HG02678 (cell line): Measurements from ENCODE around the gene PODNL1.

Source experiments
- ATAC-seq: cut with Tn5 transposase; IDR thresholded peaks from one replicate; pipeline ENCODE4 v1.9.1; 2021; ENCODE audit warnings: mild to moderate bottlenecking, moderate library complexity; ENCODE audit not compliant: unreplicated experiment

PODNL1 gene, protein sequence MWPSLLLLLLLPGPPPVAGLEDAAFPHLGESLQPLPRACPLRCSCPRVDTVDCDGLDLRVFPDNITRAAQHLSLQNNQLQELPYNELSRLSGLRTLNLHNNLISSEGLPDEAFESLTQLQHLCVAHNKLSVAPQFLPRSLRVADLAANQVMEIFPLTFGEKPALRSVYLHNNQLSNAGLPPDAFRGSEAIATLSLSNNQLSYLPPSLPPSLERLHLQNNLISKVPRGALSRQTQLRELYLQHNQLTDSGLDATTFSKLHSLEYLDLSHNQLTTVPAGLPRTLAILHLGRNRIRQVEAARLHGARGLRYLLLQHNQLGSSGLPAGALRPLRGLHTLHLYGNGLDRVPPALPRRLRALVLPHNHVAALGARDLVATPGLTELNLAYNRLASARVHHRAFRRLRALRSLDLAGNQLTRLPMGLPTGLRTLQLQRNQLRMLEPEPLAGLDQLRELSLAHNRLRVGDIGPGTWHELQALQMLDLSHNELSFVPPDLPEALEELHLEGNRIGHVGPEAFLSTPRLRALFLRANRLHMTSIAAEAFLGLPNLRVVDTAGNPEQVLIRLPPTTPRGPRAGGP

DNA sequence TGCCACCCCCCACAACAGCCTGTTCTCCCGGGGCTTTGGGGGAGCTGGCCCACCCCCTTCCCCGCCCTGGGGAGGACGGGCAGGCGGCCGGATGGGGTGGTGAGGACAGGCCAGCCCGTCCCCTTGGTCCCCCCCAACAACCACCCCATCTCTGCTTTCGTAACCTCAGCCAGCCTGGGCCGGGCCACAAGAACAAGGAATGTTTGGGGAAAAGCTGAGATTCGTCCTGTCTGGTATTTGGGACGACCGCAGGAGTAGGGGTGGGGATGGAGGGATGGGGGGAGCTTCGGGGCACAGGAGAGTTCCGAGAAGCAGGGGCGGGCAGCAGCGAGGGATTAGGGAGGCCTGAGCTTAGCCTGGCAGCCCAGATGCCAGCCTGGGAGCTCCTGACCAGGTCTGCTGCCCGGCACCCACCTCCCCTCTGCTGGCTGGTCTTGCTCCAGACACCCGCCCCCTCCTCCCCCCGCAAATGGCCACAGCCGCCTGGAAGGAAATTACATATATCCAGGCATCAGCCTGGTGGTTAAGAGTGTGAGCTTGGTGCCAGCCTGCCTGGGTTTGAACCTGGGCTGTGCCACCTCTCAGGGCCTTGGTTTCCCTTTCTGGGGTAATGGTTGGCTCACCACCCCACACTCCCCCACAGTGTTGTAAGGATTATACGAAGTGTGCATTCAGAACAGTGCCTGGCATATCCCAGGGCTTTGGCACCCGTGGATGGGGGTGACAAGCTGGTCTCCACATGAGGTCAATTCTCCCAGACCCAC is at the start of gene PODNL1:
Gene PODNL1, minus strand, starts transcription at position 117 of the 764 bp plus-strand sequence. CDS start 236 bp downstream, outside the sequence.
- no peak for ATAC-seq

GRCh38 chr19:13987101-13987890 is 49.1 kb upstream of the PODNL1 start:
- ATAC-seq, result no peak

- ATAC-seq, result peak; percentile 86
These were observed 48.2 kb upstream of the PODNL1 start for GRCh38 chr19:13986348-13986904.

DNA sequence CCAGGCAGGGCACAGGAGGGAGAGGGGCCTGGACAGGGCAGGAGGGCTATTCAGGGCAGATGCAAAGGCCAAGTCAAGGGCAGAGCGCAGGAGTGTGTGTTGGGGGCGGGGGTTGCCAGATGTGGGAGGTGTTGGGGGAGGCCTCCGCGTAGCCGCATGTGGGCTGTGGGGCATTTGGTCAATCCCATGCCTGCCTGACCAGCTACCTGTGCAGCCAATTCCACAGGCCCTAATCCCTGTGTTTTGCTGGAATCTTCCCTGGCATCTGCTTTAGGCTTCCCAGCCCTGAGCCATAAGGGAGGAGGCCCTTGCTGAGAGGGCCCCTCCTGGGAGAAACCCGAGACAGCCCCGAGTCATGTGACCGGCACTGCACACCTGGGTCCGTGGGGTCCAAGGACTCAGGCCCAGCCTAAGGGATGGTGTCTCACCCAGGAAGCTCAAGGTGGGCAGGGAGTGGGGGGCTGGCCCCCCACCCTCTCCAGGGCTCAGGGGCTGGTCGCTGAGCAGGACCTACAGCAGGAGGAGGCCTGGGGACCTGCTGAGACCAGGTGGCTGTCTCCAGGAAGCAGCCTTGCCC is 47.6 kb upstream of the PODNL1 start:
- ATAC-seq, result peak; percentile 17

DNA sequence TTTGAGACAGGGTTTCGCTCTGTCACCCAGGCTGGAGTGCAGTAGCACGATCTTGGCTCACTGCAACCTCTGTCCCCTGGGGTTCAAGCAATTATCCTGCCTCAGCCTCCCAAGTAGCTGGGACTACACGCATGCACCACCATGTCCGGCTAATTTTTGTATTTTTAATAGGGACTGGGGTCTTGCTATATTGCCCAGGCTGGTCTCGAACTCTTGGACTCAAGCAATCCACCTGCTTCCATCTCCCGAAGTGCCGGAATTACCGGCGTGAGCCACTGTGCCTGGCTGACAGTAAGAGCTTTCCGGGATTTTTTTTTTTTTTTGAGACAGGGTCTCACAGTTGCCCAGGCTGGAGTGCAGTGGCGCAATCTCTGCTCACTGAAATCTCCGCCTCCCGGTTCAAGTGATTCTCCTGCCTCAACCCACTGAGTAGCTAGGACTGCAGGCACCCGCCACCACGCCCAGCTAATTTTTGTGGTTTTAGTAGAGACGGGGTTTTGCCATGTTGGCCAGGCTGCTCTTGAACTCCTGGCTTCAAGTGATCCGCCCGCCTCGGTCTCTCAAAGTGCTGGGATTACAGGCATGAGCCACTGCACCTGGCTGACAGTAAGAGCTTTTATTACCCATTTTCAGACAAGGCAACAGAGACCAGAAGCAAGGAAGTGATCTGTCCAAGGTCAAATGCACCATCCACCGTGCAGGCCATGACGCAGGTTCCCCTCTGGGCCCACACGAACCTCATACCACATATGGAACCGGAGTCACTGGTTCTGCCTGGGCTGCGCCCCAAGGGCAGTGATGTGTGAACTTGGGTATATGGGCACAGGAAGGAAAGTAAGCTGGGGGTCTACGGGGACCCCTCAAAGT is 46.9 kb upstream of the PODNL1 start:
- no peak for ATAC-seq

DNA sequence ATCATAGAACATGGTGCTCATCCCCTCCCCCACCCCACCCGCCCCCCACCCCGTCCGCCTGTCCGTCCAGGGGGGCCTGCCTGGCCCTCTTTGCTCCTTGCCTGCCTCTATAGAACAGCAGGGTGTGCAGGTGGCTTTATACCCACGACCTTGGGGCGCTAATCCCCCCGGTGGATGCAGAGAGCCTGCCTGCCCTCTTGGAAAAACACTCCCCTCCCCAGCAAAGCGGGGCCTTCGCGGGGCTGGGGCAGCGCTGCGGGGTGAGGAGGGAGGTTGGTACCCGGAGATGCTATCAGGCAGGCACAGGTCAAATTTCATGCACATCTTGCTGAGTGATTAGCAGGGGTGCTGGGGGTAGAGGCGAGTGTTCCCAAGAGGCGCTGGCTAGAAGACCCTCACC is 46.0 kb upstream of the PODNL1 start:
- ATAC-seq, result no peak

DNA sequence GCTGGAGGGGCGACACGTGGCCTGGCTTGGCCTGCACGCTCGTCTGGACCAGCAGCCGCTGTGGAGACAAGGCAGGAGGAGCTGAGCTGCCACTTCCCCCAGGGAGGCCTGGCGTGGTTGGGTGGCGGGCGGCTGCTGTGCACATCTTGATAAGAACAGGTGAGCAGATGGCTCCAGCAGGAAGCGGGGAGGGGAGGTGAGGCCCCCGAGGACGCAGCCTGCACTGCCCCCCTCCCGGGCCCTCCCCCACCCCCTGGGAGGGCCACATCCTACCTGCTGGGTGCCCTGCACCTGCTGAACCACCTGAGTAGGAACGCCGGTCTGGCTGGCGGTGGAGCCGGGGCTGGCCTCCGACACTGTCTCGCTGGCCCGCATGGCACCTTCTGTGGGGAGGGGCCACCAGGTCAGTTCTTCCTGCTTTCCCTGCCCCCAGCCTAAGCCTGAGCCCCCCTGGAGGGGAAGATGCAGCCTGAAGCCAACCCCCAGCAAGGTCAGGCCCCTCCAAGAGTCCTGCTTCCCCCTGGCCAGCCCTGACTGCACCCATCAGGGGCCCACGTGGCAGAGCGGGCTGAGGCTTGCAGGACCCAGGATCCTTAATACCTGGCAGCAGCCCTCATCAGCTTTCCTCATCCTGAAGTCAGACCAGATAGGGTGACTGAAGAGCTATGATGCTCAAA is 45.1 kb upstream of the PODNL1 start:
- ATAC-seq, result no peak

DNA sequence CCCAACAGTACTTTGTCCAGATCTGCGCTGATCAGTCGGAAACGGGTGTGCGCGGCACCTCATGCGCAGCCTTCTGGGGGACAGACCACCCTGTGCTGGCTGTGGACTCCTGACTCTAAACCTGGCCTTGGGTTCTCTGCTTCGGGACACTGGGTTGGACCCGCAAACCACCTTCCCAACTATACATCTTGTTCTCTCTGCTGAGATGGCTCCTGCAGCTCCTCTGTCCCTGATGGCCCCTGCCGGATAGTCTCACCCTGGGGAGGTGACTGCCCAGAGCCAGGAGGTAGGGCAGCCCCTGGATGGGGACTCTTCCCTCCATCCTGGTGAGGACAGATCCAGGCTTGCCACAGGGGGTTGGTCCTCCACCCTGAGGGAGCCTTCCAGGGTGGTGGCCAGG is 44.6 kb upstream of the PODNL1 start:
- ATAC-seq, result no peak

- ATAC-seq, result no peak
These were observed 43.8 kb upstream of the PODNL1 start for GRCh38 chr19:13981988-13982501.

DNA sequence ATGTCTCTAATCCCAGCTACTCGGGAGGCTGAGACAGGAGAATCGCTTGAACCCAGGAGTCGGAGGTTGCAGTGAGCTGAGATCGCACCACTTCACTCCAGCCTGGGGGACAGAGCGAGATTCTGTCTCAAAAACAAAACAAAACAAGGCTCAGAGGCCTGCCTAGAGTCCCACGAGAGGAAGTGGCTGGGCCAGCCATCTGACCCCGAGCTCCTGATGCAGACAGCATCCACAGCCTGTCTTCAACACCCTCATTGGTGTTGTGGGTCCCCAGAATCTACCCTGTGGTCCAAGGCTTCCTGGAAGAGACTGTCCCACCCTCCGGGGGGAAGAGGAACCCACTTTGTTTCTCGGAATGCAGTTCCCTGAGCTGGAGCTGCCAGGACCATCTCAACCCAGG is 43.2 kb upstream of the PODNL1 start:
- ATAC-seq, result no peak

DNA sequence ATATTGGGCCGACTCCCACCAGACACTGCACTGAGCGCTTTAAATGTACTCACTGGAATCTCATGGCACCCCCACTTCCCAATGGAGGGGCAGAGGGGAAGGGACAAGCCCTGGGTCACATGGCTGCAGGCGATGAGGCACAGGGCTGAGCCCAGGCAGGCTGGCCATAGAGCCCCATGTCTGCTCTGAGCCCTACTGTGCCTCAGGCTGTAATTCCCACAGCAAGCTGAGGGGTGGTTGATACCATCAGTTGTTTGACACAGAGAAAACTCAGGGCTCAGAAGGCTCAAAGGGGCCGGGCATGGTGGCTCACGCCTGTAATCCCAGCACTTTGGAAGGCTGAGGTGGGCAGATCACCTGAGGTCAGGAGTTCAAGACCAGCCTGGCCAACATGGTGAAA is 42.8 kb upstream of the PODNL1 start:
- no peak for ATAC-seq

DNA sequence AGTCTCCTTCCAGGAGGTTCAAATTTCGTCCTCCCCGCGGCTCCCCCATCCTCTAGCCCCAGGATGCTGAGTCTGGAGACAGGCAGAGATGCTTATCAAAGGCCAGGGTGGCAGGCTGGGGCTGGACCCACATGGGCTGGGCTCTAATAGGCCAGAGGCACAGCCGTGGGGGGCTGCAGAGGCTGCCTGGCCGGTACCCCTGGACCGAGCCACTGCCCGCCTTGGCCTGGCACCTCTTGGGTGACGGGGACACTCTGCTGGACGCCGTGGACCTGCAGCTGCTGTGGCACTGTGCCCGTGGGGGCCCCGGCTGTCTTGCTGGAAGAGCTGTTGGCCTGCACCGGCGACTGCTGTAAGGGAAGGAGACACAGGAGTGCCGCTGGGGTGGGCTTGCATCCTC is 42.1 kb upstream of the PODNL1 start:
- no peak for ATAC-seq

GRCh38 chr19:13979686-13980085 is 41.5 kb upstream of the PODNL1 start:
- ATAC-seq, result no peak

- no peak for ATAC-seq
These were observed 41.0 kb upstream of the PODNL1 start for GRCh38 chr19:13979244-13979615.

DNA sequence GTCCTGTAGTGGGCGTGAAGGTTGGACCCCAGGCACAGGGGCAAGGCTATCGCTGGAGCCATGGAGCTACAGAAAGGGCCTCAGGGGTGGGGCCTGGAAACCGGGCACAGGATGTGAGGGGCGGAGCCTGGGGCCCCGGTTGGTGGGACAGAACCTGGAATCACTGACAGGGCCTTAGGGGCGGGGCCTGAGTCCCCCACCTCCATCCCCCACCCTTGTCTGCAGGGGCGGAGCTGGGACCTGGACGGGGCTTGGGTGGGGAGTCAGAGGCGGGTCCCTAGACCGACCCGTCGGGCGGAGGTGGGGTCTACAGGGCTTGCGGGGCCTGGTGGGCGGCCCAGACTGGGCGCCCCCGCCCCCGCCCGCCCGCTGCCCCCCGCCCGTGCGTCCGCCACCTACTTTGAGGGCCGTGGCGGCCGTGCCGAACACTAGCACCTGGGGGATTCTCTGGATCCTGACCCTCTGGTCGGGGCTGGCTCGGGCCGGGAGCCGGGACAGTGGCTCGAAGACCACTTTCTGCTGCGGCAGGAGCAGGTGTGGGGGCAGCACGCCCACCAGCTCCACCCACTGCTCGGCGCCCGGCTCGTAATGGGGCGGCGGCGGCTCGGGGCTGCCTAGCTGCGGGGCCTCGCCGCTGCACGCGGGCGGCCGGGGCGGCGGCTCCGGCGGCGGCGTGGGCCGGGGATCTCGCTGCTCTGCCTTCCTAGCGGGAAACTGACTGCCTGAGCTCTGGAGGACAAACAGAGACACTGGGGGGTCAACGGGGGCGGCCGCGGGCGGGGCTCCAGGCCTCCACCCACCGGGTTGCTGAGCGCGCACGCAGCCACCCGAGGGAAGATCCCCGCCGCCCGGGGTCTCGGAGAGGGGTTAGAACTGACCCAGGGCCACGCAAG is 40.4 kb upstream of the PODNL1 start:
- no peak for ATAC-seq

DNA sequence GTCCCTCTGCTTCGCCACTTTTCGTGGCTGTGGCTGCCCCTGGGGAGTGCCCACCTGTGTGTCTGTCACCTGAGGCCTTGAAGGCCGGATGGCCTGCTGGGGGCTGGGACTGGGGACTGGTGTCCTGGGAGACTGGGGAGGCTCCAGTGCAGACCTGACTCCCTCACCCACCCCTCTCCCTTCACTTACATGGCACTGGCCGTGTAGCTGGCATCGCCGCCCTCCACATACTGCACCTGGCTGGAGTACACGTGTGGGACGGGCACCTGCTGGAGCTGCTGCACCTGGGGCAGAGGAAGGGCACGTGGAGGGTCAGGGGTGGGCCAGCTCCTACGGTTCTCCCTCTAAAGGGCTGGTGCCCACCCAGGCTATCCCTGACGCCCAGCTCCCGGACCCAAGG is 39.6 kb upstream of the PODNL1 start:
- ATAC-seq, result no peak

DNA sequence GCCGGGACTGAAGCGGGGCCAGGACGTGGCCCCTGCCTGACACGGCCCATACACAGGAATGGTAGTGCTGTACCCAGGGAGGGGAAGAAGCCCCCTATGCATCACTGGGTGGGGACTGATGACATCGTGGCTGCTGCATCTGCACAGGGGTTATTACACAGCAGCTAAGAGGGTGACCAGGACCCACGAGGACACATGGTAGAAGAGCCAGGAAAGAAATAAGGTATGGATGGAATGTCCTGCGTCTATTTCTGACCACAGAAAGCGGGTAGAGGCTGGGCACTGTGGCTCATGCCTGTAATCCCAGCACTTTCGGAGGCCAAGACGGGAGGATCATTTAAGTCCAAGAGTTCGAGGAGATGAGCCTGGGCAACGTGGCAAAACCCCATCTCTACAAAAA is 38.2 kb upstream of the PODNL1 start:
- ATAC-seq, result no peak

GRCh38 chr19:13975870-13976269 is 37.7 kb upstream of the PODNL1 start:
- no peak for ATAC-seq
